HepG2 (cell line): ENCODE measurements around the gene IFT22. TPM values are rescaled to one million over a fixed set of nuclear protein-coding genes. Genes with fewer than 3 reads are reported as not detected.

Experiments
- CEBPG ChIP-seq: IDR thresholded peaks from 2 replicates; pipeline ENCODE4 v1.6.1; 2016
- ERF ChIP-seq: IDR thresholded peaks from 2 replicates; pipeline ENCODE4 v1.6.1; 2018; ENCODE audit warnings: missing biosample characterization, missing genetic modification reagents
- HMGXB4 ChIP-seq, 2 experiments: sonication (generic) in 1 of 2; formaldehyde crosslinking in 1 of 2; IDR thresholded peaks; 2 replicates each; pipeline versions ENCODE4 v1.4.0 to v1.6.1; 2018 to 2020; ENCODE audit warnings: missing genetic modification reagents in 2 of 2, borderline replicate concordance in 1 of 2, low read depth in 1 of 2, mild to moderate bottlenecking in 1 of 2, missing biosample characterization in 1 of 2
- HNRNPLL ChIP-seq: fragments of 200-400 bp; formaldehyde crosslinking; IDR thresholded peaks from 2 replicates; pipeline ENCODE4 v1.6.1; 2017; ENCODE audit warnings: mild to moderate bottlenecking, low read depth, low read length; ENCODE audit not compliant: poor library complexity, severe bottlenecking
- KLF6 ChIP-seq: IDR thresholded peaks from 2 replicates; pipeline ENCODE4 v1.8.0; 2016; ENCODE audit warnings: missing biosample characterization, missing genetic modification reagents
- MAF1 ChIP-seq: sonication (generic); formaldehyde crosslinking; IDR thresholded peaks from 2 replicates; pipeline ENCODE4 v1.5.0; 2020; ENCODE audit warnings: missing genetic modification reagents, borderline replicate concordance
- MLX ChIP-seq: IDR thresholded peaks from 2 replicates; pipeline ENCODE4 v1.6.1; 2016
- PHF21A ChIP-seq: sonication (generic); formaldehyde crosslinking; IDR thresholded peaks from 2 replicates; pipeline ENCODE4 v1.5.0; 2020; ENCODE audit warnings: mild to moderate bottlenecking, missing genetic modification reagents
- PITX1 ChIP-seq: sonication (generic); formaldehyde crosslinking; IDR thresholded peaks from 2 replicates; pipeline ENCODE4 v1.5.1; 2020; ENCODE audit warnings: mild to moderate bottlenecking, missing genetic modification reagents
- SP1 ChIP-seq, 2 experiments: fragments of 450-650 bp in 1 of 2; sonication (generic) in 1 of 2; formaldehyde crosslinking in 1 of 2; IDR thresholded peaks; 2 replicates each; pipeline versions ENCODE4 v1.4.0 to v1.6.1; 2016 to 2020; ENCODE audit warnings: missing genetic modification reagents in 1 of 2
- SRY ChIP-seq: sonication (generic); formaldehyde crosslinking; IDR thresholded peaks from 2 replicates; pipeline ENCODE4 v1.8.0; 2022; ENCODE audit warnings: mild to moderate bottlenecking, missing genetic modification reagents
- TGIF2 ChIP-seq: IDR thresholded peaks from 2 replicates; pipeline ENCODE4 v1.6.1; 2016; ENCODE audit warnings: control low read depth, missing compliant biosample characterization
- ZGPAT ChIP-seq: IDR thresholded peaks from 2 replicates; pipeline ENCODE4 v1.6.1; 2016; ENCODE audit warnings: mild to moderate bottlenecking
- ZNF414 ChIP-seq: sonication (generic); formaldehyde crosslinking; IDR thresholded peaks from 2 replicates; pipeline ENCODE4 v1.5.0; 2020; ENCODE audit warnings: missing genetic modification reagents
- ZNF441 ChIP-seq: sonication (generic); formaldehyde crosslinking; IDR thresholded peaks from 2 replicates; pipeline ENCODE4 v1.7.0; 2021; ENCODE audit warnings: missing genetic modification reagents, borderline replicate concordance
- ZNF563 ChIP-seq: sonication (generic); formaldehyde crosslinking; IDR thresholded peaks from 2 replicates; pipeline ENCODE4 v1.8.0; 2022; ENCODE audit warnings: mild to moderate bottlenecking, moderate library complexity, missing genetic modification reagents
- ZNF75D ChIP-seq: sonication (generic); formaldehyde crosslinking; IDR thresholded peaks from 2 replicates; pipeline ENCODE4 v1.8.1; 2023; ENCODE audit warnings: missing genetic modification reagents, mild to moderate bottlenecking, borderline replicate concordance
- ZNF850 ChIP-seq: sonication (generic); formaldehyde crosslinking; conservative IDR thresholded peaks from 2 replicates; pipeline ENCODE4 v1.9.0; 2021; ENCODE audit warnings: mild to moderate bottlenecking, missing genetic modification reagents
- polyA plus RNA-seq, 8 experiments: library from polyadenylated mRNA; depleted of rRNA in 3 of 8; stranded (reverse) in 7 of 8; unstranded in 1 of 8; fragments of >200 nt; fragmentation: Illumina TruSeq in 4 of 8; extraction: Trizol in 4 of 8; gene quantifications; 2 replicates each; pipeline versions ENCODE4 v1.2.1 to v1.2.3, GENCODE V29; 2011 to 2016; ENCODE audit warnings: low read depth in 4 of 8, missing spikeins in 1 of 8, mixed read lengths in 1 of 8; ENCODE audit not compliant: insufficient read depth in 1 of 8
- total RNA-seq, 5 experiments: library from RNA; depleted of rRNA; stranded (reverse); fragments of >200 nt; fragmentation: Illumina TruSeq; extraction: Trizol; gene quantifications; 2 replicates each; pipeline ENCODE4 v1.2.3, GENCODE V29; 2016; ENCODE audit warnings: low read depth in 1 of 5
- TF ChIP-seq, protein P1 (sequence below): sonication (generic); formaldehyde crosslinking; IDR thresholded peaks from 2 replicates; pipeline ENCODE4 v1.5.0; 2020; ENCODE audit warnings: mild to moderate bottlenecking, missing genetic modification reagents

Gene IFT22
- total and polyA plus RNA-seq, 2 of the 13 experiments (the other 11 are each of a cell fraction or from before 2014, with no cell fraction given) = 8.9 to 14.5 TPM

GRCh38 chr7:101308245-101309085, 13.1 kb downstream of the IFT22 start (continued):
- TF ChIP-seq CEBPG (CRISPR knock-in tag) (peak; percentile 17; the same call in 1 of the 2 replicates), HNRNPLL (peak; percentile 74), HMGXB4 (CRISPR knock-in tag; IDR thresholded peaks at IDR 0.05; ENCODE audit: borderline replicate concordance in 1 of 2, low read depth in 1 of 2) (peak; percentile 18 to 87; a peak in 2 of 4 replicates), TGIF2 (peak; percentile 21; the same call in 1 of the 2 replicates), PITX1 (peak; percentile 26; the same call in 1 of the 2 replicates), ERF (0 out of 2 replicates have a peak, but pooled peaks have one; percentile 16), ZNF563 (peak; percentile 67; the same call in 1 of the 2 replicates), SRY (peak; percentile 54; the same call in 1 of the 2 replicates), ZGPAT (no peak; the same call in none of the 2 replicates), SP1 (IDR thresholded peaks at IDR 0.05) (no peak), SP1 (CRISPR knock-in tag; IDR thresholded peaks at IDR 0.05) (peak; percentile 61), ZNF441 (CRISPR knock-in tag) (peak; percentile 71; the same call in 1 of the 2 replicates), PHF21A (CRISPR knock-in tag) (0 out of 2 replicates have a peak, but pooled peaks have one; percentile 9), ZNF414 (CRISPR knock-in tag) (no peak), ZNF75D (0 out of 2 replicates have a peak, but pooled peaks have one; percentile 9), ZNF850 (CRISPR knock-in tag) (0 out of 2 replicates have a peak, but pooled peaks have one; percentile 84), MAF1 (peak; percentile 26; the same call in 1 of the 2 replicates), KLF6 (CRISPR knock-in tag) (0 out of 2 replicates have a peak, but pooled peaks have one; percentile 42), MLX (CRISPR knock-in tag) (peak; percentile 58; the same call in 1 of the 2 replicates)
- TF ChIP-seq, protein P1, sequence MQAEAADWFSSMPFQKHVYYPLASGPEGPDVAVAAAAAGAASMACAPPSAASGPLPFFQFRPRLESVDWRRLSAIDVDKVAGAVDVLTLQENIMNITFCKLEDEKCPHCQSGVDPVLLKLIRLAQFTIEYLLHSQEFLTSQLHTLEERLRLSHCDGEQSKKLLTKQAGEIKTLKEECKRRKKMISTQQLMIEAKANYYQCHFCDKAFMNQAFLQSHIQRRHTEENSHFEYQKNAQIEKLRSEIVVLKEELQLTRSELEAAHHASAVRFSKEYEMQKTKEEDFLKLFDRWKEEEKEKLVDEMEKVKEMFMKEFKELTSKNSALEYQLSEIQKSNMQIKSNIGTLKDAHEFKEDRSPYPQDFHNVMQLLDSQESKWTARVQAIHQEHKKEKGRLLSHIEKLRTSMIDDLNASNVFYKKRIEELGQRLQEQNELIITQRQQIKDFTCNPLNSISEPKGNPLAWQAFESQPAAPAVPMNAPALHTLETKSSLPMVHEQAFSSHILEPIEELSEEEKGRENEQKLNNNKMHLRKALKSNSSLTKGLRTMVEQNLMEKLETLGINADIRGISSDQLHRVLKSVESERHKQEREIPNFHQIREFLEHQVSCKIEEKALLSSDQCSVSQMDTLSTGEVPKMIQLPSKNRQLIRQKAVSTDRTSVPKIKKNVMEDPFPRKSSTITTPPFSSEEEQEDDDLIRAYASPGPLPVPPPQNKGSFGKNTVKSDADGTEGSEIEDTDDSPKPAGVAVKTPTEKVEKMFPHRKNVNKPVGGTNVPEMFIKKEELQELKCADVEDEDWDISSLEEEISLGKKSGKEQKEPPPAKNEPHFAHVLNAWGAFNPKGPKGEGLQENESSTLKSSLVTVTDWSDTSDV (CRISPR knock-in tag) = peak; percentile 41; the same call in 1 of the 2 replicates
